ENCODE data around the gene TNS3.

TNS3 gene

GRCh38 chr7:47358357-47358756 lies 223.6 kb downstream of the TNS3 start:
- DNase-seq: no peak

GRCh38 chr7:47357863-47358262 lies 224.0 kb downstream of the TNS3 start:
- DNase-seq: no peak

GRCh38 chr7:47357361-47357760 lies 224.6 kb downstream of the TNS3 start:
- no peak for DNase-seq

DNA sequence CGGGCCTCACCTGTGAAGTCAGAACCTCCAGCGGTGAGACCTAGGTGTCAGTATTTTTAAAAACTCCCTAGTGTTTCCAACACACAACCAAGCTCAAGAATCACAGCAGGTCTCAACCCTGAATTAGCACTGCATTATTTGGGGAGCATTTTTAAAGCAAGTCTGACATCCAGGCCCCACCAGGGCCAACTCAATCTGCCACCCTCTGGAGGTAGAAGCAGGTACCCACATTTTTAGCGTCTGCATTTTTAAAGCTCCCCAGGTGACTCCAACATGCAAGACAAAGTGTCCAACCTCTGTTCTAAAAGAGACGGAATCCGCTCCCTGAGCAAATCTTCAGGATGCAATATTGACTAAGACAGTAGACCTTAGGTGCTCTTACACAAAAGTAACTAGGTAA lies 225.7 kb downstream of the TNS3 start:
- no peak for DNase-seq

- DNase-seq: no peak
Observed at GRCh38 chr7:47355684-47356083, 226.2 kb downstream of the TNS3 start.

- no peak for DNase-seq
Observed at GRCh38 chr7:47354831-47355541, 226.9 kb downstream of the TNS3 start.

GRCh38 chr7:47354071-47354470 lies 227.8 kb downstream of the TNS3 start:
- DNase-seq: no peak

DNA sequence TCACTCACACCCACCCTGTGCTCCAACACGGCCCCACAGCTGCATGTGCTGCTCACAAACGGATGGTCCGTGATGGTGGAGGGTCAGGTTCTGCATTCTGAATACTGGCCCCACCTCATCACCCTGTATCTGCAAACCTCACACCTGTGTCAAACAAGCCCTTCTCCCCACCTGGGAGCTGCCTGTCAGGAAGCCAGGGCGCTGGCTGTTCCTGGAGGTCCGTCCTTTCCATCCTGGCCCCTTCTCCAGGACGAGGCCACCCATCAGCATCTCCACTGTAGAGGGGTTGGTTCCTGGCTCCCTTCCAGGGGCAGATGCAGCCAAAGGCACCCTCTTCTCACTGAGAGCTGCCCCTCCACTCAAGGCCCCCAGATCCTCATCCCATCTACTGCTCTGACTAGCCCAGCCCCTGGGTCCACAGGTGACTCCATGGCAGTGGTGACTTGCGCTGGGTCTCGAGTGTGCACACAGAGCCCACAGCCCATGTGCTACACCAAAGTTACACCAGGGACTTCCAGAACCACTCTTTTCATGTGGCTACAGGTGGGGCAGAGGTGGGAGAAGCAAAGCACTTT lies 229.4 kb downstream of the TNS3 start:
- DNase-seq: no peak

- no peak for DNase-seq
Observed at GRCh38 chr7:47351233-47352154, 230.4 kb downstream of the TNS3 start.

DNA sequence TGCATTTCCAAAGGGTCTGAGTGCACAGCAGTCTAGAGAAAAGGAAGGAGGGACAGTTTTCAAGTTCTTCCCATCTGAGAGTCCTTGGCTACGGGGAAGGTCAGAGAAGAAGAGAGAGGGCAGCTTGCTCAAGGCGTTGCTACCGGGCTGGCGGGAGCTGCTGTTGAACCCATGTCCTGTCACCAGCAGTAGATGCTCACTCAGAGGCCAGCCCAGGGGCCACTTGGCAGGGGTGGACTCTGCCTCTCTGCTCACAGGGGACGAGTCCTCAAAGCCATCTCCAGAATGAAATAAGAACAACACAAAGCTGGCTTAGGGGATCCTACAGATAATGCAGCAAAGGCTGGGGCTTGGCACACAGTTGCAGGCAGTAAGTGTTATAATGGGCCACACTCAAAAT lies 231.5 kb downstream of the TNS3 start:
- DNase-seq: no peak

- no peak for DNase-seq
Observed at GRCh38 chr7:47349401-47349800, 232.5 kb downstream of the TNS3 start.

GRCh38 chr7:47347816-47348385 lies 234.0 kb downstream of the TNS3 start:
- no peak for DNase-seq

GRCh38 chr7:47347346-47347745 lies 234.6 kb downstream of the TNS3 start:
- DNase-seq: no peak

- DNase-seq: no peak
Observed at GRCh38 chr7:47346377-47346914, 235.5 kb downstream of the TNS3 start.

DNA sequence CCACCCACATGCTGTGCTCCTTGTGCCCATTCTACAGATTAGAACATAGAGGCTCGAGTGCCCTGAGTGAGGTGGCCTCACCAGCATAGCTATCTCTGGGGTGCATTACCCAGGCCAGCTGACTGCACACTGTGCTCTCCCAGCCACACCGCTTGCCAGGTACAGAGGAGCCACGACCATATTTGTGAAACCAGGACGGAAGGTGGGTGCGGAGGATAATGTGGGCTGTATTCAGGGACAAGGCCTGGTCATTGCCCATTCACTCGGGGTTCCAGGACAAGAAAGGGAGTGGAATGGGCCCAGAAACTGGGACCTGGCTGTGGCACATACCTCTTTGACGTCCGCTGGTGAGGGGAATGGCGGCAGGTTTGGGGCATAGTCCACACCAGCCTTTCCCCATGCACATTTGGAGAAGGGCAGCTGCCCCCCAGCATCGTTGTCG lies 236.0 kb downstream of the TNS3 start:
- DNase-seq: no peak

GRCh38 chr7:47344171-47344955 lies 237.5 kb downstream of the TNS3 start:
- no peak for DNase-seq

- DNase-seq: no peak
Observed at GRCh38 chr7:47343061-47343455, 238.9 kb downstream of the TNS3 start.

DNA sequence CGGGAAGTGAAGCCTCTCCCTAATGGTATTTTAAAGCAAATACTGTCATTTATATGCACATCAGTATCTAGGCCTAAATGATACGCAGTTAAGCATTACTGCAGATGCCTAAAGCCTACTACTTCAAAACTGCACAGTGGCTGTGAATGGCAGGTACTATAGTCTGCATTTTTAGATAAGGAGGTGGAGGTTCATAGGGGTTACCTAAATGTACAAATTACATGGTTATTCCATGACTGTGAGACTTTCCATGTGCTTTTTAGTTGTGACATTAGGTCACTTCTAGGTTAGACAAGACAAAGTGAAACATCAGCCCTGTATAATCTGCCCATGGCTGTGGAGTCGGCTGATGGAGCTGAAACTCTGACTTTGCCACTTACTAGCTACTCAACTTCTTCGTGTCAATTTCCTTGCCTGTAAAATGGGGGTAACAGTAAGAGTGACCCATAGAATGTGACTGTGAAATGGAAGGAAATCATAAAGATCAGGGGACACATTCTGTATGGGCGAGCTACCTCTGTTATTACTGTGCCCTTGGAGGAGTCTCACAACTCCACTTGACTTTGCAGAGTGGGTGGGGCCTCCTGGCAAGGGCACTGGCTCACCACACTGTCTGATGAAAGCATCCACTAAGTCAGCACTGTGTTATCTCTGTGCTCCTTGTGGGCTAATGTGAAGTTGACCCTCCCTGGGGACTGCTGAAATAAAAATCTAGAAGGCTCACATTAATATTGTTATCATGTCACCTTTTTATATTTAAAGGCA lies 239.4 kb downstream of the TNS3 start:
- DNase-seq: no peak

DNA sequence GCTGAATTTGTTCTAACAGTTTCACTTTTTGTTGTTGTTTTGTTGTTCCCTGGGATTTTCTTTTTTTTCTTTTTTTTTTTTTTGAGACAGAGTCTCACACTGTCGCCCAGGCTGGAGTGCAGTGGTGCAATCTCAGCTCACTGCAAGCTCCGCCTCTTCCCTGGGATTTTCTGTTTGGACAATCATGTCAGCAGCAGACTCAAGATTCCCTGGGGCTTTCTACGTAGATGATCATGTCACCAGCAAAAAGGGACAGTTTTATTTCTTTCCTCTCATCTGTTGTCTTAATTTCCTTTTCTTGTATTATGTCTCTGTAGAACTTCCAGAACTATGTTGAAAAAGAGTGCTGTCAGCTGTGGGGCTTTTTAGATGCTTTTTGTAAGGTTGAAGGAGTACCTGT lies 241.4 kb downstream of the TNS3 start:
- no peak for DNase-seq

- DNase-seq: no peak
Observed at GRCh38 chr7:47338026-47338425, 243.9 kb downstream of the TNS3 start.

- DNase-seq: no peak
Observed at GRCh38 chr7:47337531-47337930, 244.4 kb downstream of the TNS3 start.

Data from stimulated activated CD4-positive, alpha-beta T cell treated with anti-CD3 and anti-CD28 coated beads, Interleukin-1b, Interleukin-23, amount 100 ng/mL, for 48 hours (primary cell).